Gastrocnemius medialis (tissue), 4 donors: ENCODE results near the gene ZNF771. TPM values are rescaled to one million over a fixed set of nuclear protein-coding genes. Genes with fewer than 3 reads are reported as not detected.

Experiments used
- ATAC-seq, 2 donors: fragments of 150-250 bp; one replicate each; pipeline ENCODE4 v1.9.1; 2016
- DNase-seq, 2 donors: peaks; one replicate each; pipeline ENCODE4 v3.0.0-alpha.2; 2019
- H3K27ac ChIP-seq, 4 donors: fragments of 200-600 bp; sonication (generic); 1 replicate in 1 of 4; 2 replicates in 3 of 4; pipeline ENCODE4 v1.5.1; 2016 to 2018; ENCODE audit warnings: mild to moderate bottlenecking in 2 of 4, moderate library complexity in 1 of 4
- H3K27me3 ChIP-seq, 3 donors: fragments of 200-600 bp; sonication (generic) in 2 of 3; 1 replicate in 1 of 3; 2 replicates in 2 of 3; pipeline versions ENCODE4 v1.5.1 to v1.6.0; 2016 to 2019; ENCODE audit warnings: mild to moderate bottlenecking in 1 of 3, moderate library complexity in 1 of 3
- H3K36me3 ChIP-seq, 2 donors: fragments of 200-600 bp; sonication (generic) in 1 of 2; one replicate each; pipeline ENCODE4 v1.5.1; 2017 to 2018
- H3K4me1 ChIP-seq, 2 donors: fragments of 200-600 bp; sonication (generic) in 1 of 2; one replicate each; pipeline ENCODE4 v1.5.1; 2016 to 2017; ENCODE audit warnings: mild to moderate bottlenecking in 2 of 2
- H3K4me3 ChIP-seq, 4 donors: fragments of 200-600 bp; sonication (generic) in 3 of 4; 1 replicate in 1 of 4; 2 replicates in 3 of 4; pipeline ENCODE4 v1.5.1; 2016 to 2019; ENCODE audit warnings: mild to moderate bottlenecking in 2 of 4
- H3K9me3 ChIP-seq, 3 donors: fragments of 200-600 bp; sonication (generic) in 2 of 3; 1 replicate in 1 of 3; 2 replicates in 2 of 3; pipeline ENCODE4 v1.5.1; 2016 to 2019
- CTCF ChIP-seq, 5 experiments: fragments of 450-650 bp in 3 of 5; fragments of 200-600 bp in 2 of 5; sonication (generic) in 2 of 5; IDR thresholded peaks in 4 of 5; conservative IDR thresholded peaks in 1 of 5; 1 replicate in 4 of 5; 2 replicates in 1 of 5; pipeline ENCODE4 v1.5.1; 2016 to 2019; ENCODE audit warnings: antibody characterized with exemption in 5 of 5, mild to moderate bottlenecking in 3 of 5, moderate library complexity in 3 of 5
- POLR2A ChIP-seq, 2 donors: fragments of 450-650 bp; IDR thresholded peaks; one replicate each; pipeline ENCODE4 v1.6.1; 2017; ENCODE audit warnings: antibody characterized with exemption in 2 of 2, mild to moderate bottlenecking in 2 of 2, moderate library complexity in 2 of 2
- in situ Hi-C, 4 donors: fragments of 200-750 bp; cut with MboI; loops; one replicate each; pipeline versions ENCODE4 v1.15.0 to v1.8.0; 2017; ENCODE audit warnings: low sequenced_read_pairs in 4 of 4
- intact Hi-C: fragments of 100-400 bp; cut with DNase I; formaldehyde crosslinking; loops from one replicate; pipeline ENCODE4 v1.15.1; 2023; ENCODE audit warnings: low total_unique reads
- total RNA-seq, 4 donors: library from RNA; depleted of rRNA; stranded (reverse); fragments of >200 nt; gene quantifications; one replicate each; pipeline versions ENCODE4 v1.1.0 to v1.2.3, GENCODE V29; 2016

The ZNF771 gene
- total RNA-seq, 4 donors from 2014 or later, result 16.7 to 34.1 (median 24.7) TPM

DNA sequence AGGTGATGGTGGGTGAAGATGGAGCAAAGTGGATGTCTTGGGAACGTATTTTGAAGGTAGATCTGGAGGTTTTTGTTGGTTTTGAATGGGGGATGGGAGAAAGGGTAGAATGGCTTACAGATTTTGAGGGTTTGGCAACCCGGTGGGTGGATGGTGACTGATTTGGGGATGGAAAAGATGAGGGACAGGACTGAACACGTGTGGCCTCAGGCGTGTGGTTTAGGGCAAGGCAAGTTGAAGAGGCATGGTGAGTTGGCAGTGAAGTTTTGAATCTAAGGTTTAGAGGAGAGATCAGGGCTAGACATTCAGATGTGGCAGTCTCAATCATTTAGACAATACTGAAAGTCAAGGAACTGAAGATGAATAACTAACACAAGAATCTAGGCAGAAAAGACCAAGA, 27.4 kb downstream of the ZNF771 start:
- no peak for TF ChIP-seq POLR2A (IDR thresholded peaks at IDR 0.05)
- TF ChIP-seq CTCF (IDR thresholded peaks at IDR 0.05 in 4 of 5, conservative IDR thresholded peaks at IDR 0.05 in 1 of 5), result no peak
- no peaks in the 10 kb centered on the region for H3K27me3 ChIP-seq
- no peak overlapping the region for H3K27ac ChIP-seq
- in situ Hi-C loops (loop anchor here (10.0 to 25.0 kb wide), 4 partner anchors 90 to 202 kb away; partner anchors contain the start of genes ZNF768 (in 2 of the 4) and ZNF747 (in 1 of the 4)), intact Hi-C loops (loop anchor here (5.0 kb wide), 1 partner anchor 192 kb away; no protein-coding TSS in a partner anchor)
- no peaks in the 10 kb centered on the region for H3K36me3 ChIP-seq
- H3K4me3 ChIP-seq, result no peak overlapping the region
- peaks cover 5 to 6% of the 10 kb centered on the region in 2 donors for H3K4me1 ChIP-seq
- DNase-seq, result no peak
- no peak for ATAC-seq
- H3K9me3 ChIP-seq, result no peaks in the 10 kb centered on the region

DNA sequence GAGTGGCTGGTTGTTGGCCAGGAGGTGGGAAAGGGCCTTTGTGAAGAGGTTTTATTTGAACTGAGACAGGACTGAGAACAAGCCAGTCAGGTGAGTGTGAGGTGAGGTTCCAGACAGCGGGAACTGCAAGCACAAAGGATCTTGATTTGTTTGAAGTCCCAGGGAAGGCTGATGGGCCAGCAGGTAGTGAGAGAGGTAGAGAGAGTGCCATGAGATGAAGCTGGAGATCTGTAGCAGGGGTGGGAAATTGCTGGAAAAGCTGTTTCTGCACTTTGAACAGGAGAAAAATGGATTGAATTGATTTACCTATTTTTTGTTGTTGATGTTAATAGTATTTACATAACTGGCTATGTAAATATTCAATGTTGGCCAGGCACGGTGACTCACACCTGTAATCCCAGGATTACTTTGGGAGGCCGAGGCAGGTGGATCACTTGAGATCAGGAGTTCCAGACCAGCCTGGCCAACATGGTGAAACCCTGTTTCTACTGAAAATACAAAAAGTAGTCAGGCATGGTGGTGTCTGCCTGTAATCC, 30.2 kb downstream of the ZNF771 start:
- ATAC-seq (no peak), DNase-seq (no peak)
- in situ Hi-C loops (loop anchor here (10.0 to 25.0 kb wide), 4 partner anchors 87 to 200 kb away; partner anchors contain the start of genes ZNF768 (in 2 of the 4) and ZNF747 (in 1 of the 4)), intact Hi-C loops (no loop called here)
- no peaks in the 10 kb centered on the region for H3K36me3 ChIP-seq
- TF ChIP-seq POLR2A (IDR thresholded peaks at IDR 0.05) (no peak), CTCF (IDR thresholded peaks at IDR 0.05 in 4 of 5, conservative IDR thresholded peaks at IDR 0.05 in 1 of 5) (no peak)
- H3K27ac ChIP-seq, result no peak overlapping the region
- H3K4me3 ChIP-seq, result no peak overlapping the region
- H3K27me3 ChIP-seq, result no peaks in the 10 kb centered on the region
- no peaks in the 10 kb centered on the region for H3K9me3 ChIP-seq
- no peaks in the 10 kb centered on the region for H3K4me1 ChIP-seq

GRCh38 chr16:30438835-30439234, 31.4 kb downstream of the ZNF771 start:
- no peaks in the 10 kb centered on the region for H3K9me3 ChIP-seq
- intact Hi-C loops (no loop called here), in situ Hi-C loops (loop anchor here (10.0 to 25.0 kb wide), 4 partner anchors 86 to 198 kb away; partner anchors contain the start of genes ZNF768 (in 2 of the 4) and ZNF747 (in 1 of the 4))
- H3K27ac ChIP-seq, result no peak overlapping the region
- H3K27me3 ChIP-seq, result no peaks in the 10 kb centered on the region
- no peak overlapping the region for H3K4me3 ChIP-seq
- DNase-seq (no peak), ATAC-seq (no peak)
- no peak for TF ChIP-seq POLR2A (IDR thresholded peaks at IDR 0.05)
- no peak for TF ChIP-seq CTCF (IDR thresholded peaks at IDR 0.05 in 4 of 5, conservative IDR thresholded peaks at IDR 0.05 in 1 of 5)
- peaks cover 8 to 9% of the 10 kb centered on the region in 2 donors for H3K4me1 ChIP-seq
- H3K36me3 ChIP-seq, result no peaks in the 10 kb centered on the region

DNA sequence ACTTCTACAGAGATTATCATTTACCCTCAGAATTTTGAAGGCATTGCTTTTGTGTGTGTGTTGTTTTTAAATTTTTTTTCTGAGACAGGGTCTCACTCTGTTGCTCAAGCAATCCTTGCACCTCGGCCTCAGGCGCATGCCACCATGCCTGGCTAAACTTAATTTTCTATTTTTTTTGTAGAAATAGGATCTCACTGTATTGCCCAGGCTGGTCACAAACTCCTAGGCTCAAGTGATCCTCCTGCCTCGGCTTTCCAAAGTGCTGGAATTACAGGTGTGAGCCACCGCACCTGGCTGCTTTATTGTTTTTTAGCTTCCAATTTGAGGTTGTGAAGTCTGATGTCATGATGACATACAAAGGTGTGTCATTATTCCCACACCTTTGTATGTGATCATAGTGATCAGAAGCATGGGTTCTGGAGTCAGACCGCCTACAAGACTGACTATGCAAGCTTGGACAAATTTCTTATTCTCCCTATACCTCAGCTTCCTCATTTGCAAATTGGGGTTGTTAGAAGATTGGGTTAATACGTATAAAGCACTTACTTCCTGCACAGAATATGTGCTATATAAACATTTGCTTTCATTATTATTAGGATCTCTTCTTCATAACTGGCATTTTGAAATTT, 32.4 kb downstream of the ZNF771 start:
- TF ChIP-seq POLR2A (IDR thresholded peaks at IDR 0.05), result no peak
- no peak for TF ChIP-seq CTCF (IDR thresholded peaks at IDR 0.05 in 4 of 5, conservative IDR thresholded peaks at IDR 0.05 in 1 of 5)
- intact Hi-C loops (no loop called here), in situ Hi-C loops (loop anchor here (10.0 to 25.0 kb wide), 4 partner anchors 85 to 197 kb away; partner anchors contain the start of genes ZNF747 (in 2 of the 4) and ZNF768 (in 2 of the 4))
- no peaks in the 10 kb centered on the region for H3K36me3 ChIP-seq
- peaks cover 18 to 19% of the 10 kb centered on the region in 2 donors for H3K4me1 ChIP-seq
- no peaks in the 10 kb centered on the region for H3K9me3 ChIP-seq
- H3K27me3 ChIP-seq, result no peaks in the 10 kb centered on the region
- no peak for ATAC-seq
- DNase-seq, result no peak
- no peak overlapping the region for H3K27ac ChIP-seq
- no peak overlapping the region for H3K4me3 ChIP-seq
